ENCODE results near the gene EPO.

The EPO gene

GRCh38 chr7:100726996-100727761, 6.9 kb downstream of the EPO start:
- H3K4me3 ChIP-seq (ENCODE audit: low read depth, low read length): no peak overlapping the region
- in situ Hi-C loops (cut with HindIII; ENCODE audit: low sequenced_read_pairs): no loop called here
- DNase-seq (ENCODE audit: low read depth, low spot score): peak; percentile 60
- no peak for TF ChIP-seq CTCF (IDR thresholded peaks at IDR 0.05; ENCODE audit: low read depth, low read length)

- H3K4me3 ChIP-seq (ENCODE audit: low read depth, low read length): no peak overlapping the region
- in situ Hi-C loops (cut with HindIII; ENCODE audit: low sequenced_read_pairs): no loop called here
- DNase-seq (ENCODE audit: low read depth, low spot score): no peak
- no peak for TF ChIP-seq CTCF (IDR thresholded peaks at IDR 0.05; ENCODE audit: low read depth, low read length)
These were observed 7.9 kb downstream of the EPO start for GRCh38 chr7:100728196-100728595.

- in situ Hi-C loops (cut with HindIII; ENCODE audit: low sequenced_read_pairs): no loop called here
- H3K4me3 ChIP-seq (ENCODE audit: low read depth, low read length): no peak overlapping the region
- DNase-seq (ENCODE audit: low read depth, low spot score): no peak
- no peak for TF ChIP-seq CTCF (IDR thresholded peaks at IDR 0.05; ENCODE audit: low read depth, low read length)
These were observed 10.0 kb downstream of the EPO start for GRCh38 chr7:100730136-100730800.

- no peak for TF ChIP-seq CTCF (IDR thresholded peaks at IDR 0.05; ENCODE audit: low read depth, low read length)
- H3K4me3 ChIP-seq (ENCODE audit: low read depth, low read length): no peak overlapping the region
- no peak for DNase-seq (ENCODE audit: low read depth, low spot score)
- in situ Hi-C loops (cut with HindIII; ENCODE audit: low sequenced_read_pairs): no loop called here
These were observed 11.8 kb downstream of the EPO start for GRCh38 chr7:100731937-100732636.

GRCh38 chr7:100735730-100736129, 15.5 kb downstream of the EPO start:
- DNase-seq (ENCODE audit: low read depth, low spot score): no peak
- in situ Hi-C loops (cut with HindIII; ENCODE audit: low sequenced_read_pairs): no loop called here
- no peak overlapping the region for H3K4me3 ChIP-seq (ENCODE audit: low read depth, low read length)
- no peak for TF ChIP-seq CTCF (IDR thresholded peaks at IDR 0.05; ENCODE audit: low read depth, low read length)

- in situ Hi-C loops (cut with HindIII; ENCODE audit: low sequenced_read_pairs): no loop called here
- H3K4me3 ChIP-seq (ENCODE audit: low read depth, low read length): no peak overlapping the region
- DNase-seq (ENCODE audit: low read depth, low spot score): no peak
- TF ChIP-seq CTCF (IDR thresholded peaks at IDR 0.05; ENCODE audit: low read depth, low read length): no peak
These were observed 16.4 kb downstream of the EPO start for GRCh38 chr7:100736671-100737070.

Data from astrocyte of the spinal cord (primary cell).